ENCODE measurements around the gene MORN4.
"Not testable (repeated sequence)": the region's sequence is repeated elsewhere in the genome, so short reads cannot be mapped to it uniquely, and the experiment has no call there.

MORN4 gene

GRCh38 chr10:97632949-97633884 is at the start of gene MORN4:
Gene MORN4, minus strand, starts transcription at chr10:97633500. Its CDS starts 13,847 bp downstream, at chr10:97619653.
- peak; percentile 63 for FAIRE-seq
- DNase-seq (ENCODE audit: low spot score), result peak; percentile 94

- FAIRE-seq, result no peak
- DNase-seq (ENCODE audit: low spot score), result no peak
Observed at GRCh38 chr10:97682042-97682441, 48.7 kb upstream of the MORN4 start.

GRCh38 chr10:97679594-97679993 is 46.3 kb upstream of the MORN4 start:
- DNase-seq (ENCODE audit: low spot score), result no peak
- no peak for FAIRE-seq

- DNase-seq (ENCODE audit: low spot score), result peak; percentile 65
- FAIRE-seq, result no peak
Observed at GRCh38 chr10:97676770-97677581, 43.7 kb upstream of the MORN4 start.

- FAIRE-seq (no peak), DNase-seq (ENCODE audit: low spot score) (no peak)
Observed at GRCh38 chr10:97675222-97675621, 41.9 kb upstream of the MORN4 start.

GRCh38 chr10:97673736-97674525 is 40.6 kb upstream of the MORN4 start:
- FAIRE-seq (no peak), DNase-seq (ENCODE audit: low spot score) (peak; percentile 29)

GRCh38 chr10:97669571-97669970 is 36.3 kb upstream of the MORN4 start:
- DNase-seq (ENCODE audit: low spot score) (no peak), FAIRE-seq (no peak)

GRCh38 chr10:97667463-97667862 is 34.2 kb upstream of the MORN4 start:
- DNase-seq (ENCODE audit: low spot score), result no peak
- no peak for FAIRE-seq

- FAIRE-seq (no peak), DNase-seq (ENCODE audit: low spot score) (no peak)
Observed at GRCh38 chr10:97666992-97667391, 33.7 kb upstream of the MORN4 start.

GRCh38 chr10:97664282-97664850 is 31.1 kb upstream of the MORN4 start:
- DNase-seq (ENCODE audit: low spot score), result no peak
- no peak for FAIRE-seq

GRCh38 chr10:97659589-97659988 is 26.3 kb upstream of the MORN4 start:
- no peak for FAIRE-seq
- no peak for DNase-seq (ENCODE audit: low spot score)

- FAIRE-seq, result no peak
Observed at GRCh38 chr10:97656777-97657176, 23.5 kb upstream of the MORN4 start.

GRCh38 chr10:97651773-97652172 is 18.5 kb upstream of the MORN4 start:
- DNase-seq (ENCODE audit: low spot score) (no peak), FAIRE-seq (no peak)

More at GRCh38 chr10:97656777-97657176, 23.5 kb upstream of the MORN4 start:
- no peak for DNase-seq (ENCODE audit: low spot score)

- FAIRE-seq (no peak), DNase-seq (ENCODE audit: low spot score) (no peak)
Observed at GRCh38 chr10:97650726-97651125, 17.4 kb upstream of the MORN4 start.

GRCh38 chr10:97649405-97649750 is 16.1 kb upstream of the MORN4 start:
- not testable (repeated sequence) for DNase-seq (ENCODE audit: low spot score); FAIRE-seq

- FAIRE-seq (peak; percentile 90), DNase-seq (ENCODE audit: low spot score) (peak; percentile 73)
Observed at GRCh38 chr10:97648562-97649404, 15.5 kb upstream of the MORN4 start.

- DNase-seq (ENCODE audit: low spot score) (no peak), FAIRE-seq (no peak)
Observed at GRCh38 chr10:97647556-97647955, 14.3 kb upstream of the MORN4 start.

GRCh38 chr10:97644936-97645335 is 11.6 kb upstream of the MORN4 start:
- FAIRE-seq, result no peak
- DNase-seq (ENCODE audit: low spot score), result no peak

- no peak for DNase-seq (ENCODE audit: low spot score)
- FAIRE-seq, result no peak
Observed at GRCh38 chr10:97643441-97643985, 10.2 kb upstream of the MORN4 start.

Measured in urothelium cell line (cell line).